HG03521 (cell line): Measurements from ENCODE around the gene CHCHD3.

Experiments used
- ATAC-seq: cut with Tn5 transposase; IDR thresholded peaks from one replicate; pipeline ENCODE4 v1.9.1; 2021; ENCODE audit warnings: mild to moderate bottlenecking, moderate library complexity; ENCODE audit not compliant: unreplicated experiment

The CHCHD3 gene

DNA sequence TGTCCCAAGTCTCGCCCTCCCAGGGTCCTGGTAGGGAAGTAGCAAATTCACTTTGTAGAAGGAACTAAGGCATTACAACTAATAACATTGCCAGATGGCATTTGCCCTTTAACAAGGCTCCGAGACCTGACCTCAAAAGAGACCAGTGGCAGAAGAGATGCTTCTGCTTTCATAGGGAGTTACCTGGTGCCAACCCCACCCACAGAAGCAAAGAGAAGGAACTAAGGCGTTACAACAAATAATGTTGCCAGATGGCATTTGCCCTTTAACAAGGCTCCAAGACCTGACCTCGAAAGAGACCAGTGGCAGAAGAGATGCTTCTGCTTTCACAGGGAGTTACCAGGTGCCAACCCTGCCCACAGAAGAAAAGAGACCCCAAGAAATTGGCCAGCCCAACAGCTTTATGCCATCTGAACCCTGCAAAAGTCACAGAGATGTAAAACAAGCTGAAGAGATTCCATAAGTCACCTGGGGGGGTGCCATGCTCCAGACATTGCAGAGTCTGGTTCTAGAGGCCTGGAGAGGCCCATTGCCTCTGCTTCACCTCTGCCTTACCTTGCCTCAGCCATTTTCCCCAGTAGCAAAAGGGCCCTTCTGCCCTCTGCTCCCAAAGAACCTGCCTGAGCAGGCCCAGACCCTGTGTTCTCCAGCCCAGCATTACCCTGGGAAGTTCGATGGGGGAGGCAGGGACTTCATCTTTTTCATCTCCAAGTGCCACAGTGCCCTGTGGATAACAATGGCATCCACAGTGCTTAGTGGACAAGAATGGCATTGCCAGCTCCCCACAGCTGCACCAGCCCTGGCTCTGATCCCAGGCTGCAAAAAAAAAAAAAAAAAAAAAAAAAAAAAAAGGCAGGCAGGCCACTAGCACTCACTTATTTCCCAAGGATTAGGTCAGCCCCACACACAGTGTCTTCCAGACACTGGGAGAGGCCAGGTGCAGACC is 326.1 kb downstream of the CHCHD3 start:
- ATAC-seq = no peak

GRCh38 chr7:132752431-132752830 is 329.5 kb downstream of the CHCHD3 start:
- ATAC-seq = no peak

GRCh38 chr7:132751244-132751647 is 330.6 kb downstream of the CHCHD3 start:
- no peak for ATAC-seq

DNA sequence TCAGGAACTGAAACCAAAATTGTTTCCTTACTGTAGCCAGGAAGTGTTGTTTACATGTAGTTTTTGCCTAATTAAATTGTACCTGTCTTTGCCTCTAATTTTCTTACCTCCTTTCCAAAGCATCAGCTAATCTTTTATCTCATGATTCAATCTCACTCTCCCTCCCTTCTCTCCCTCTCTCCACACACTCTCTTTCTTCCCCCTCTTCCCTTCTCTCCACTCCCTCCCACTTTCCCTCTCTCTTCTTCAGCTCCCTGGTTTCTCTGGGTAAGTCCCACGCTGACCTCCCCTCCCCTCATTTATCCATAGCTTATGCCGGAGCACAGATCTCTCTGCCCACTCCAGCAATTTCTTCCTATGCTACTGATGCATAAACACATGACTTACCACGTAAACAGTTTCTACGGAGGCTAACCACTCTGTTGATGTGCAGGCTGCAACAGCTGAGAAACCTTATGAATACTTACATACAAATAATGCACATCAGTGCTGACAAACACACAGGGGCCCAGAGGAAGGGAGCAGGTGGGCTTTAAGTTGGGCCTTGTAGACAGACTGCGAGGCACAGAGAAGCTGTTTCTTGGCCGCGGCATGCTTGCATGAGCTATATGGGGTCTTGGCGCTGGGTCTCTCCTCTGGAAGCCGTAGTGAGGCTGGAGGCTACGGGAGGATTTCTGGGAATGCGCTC is 331.2 kb downstream of the CHCHD3 start:
- no peak for ATAC-seq

GRCh38 chr7:132750096-132750495 is 331.8 kb downstream of the CHCHD3 start:
- no peak for ATAC-seq

DNA sequence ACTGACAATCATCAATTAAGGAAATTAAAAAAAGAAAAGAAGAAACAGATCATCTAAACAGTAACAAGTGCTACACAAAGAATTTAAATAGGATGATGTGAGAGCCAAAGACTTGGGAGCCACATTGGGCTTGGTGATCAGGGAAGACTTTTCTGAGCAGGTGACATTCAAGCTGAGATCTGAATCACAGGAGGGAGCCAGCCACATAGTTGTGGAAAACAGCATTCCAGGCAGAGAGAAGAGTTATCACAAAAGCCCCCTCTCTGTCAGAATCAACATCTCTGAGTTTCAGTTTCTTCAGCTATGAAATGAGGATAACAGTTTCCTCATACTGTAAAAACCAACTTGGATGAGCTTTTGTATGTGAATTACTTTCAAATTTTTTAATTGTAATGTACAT is 336.4 kb downstream of the CHCHD3 start:
- ATAC-seq = no peak

GRCh38 chr7:132743974-132744373 is 337.9 kb downstream of the CHCHD3 start:
- ATAC-seq = no peak

DNA sequence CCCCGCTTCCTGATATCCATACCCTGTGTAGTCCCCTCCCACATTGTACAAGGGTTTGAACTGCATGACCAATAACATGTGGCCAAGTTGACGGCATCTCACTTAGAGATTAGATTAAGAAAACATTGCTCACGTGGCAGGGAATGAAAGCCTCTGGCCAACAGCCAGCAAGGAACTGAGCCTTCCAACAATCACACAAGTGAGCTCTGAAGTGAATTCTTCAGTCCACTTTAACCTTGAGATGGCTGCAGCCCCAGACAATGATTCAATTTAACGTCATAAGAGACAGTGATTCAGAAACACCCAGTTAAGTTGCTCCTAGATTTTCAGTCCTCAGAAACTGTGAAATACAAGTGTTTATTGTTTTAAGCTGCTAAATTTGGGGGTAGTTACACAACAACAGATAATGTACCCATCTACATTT is 339.7 kb downstream of the CHCHD3 start:
- no peak for ATAC-seq

DNA sequence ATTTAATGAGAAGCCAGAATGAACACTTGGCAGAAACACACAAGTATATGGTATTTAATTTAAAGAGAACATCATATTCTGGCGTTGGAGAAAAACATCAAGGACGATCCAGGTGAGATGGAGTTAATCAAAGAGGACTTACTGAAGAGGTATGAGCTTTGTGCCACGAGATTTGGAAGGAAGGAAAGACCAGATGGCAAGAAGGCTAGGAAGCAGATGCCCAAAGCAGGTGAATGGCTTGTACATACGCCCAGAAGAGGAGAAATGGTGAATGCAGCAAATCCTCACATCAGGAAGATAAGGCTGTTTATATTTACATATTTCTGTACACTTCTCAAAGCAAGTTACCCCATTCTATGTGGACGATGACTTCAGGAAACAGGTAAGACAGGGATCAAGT is 341.7 kb downstream of the CHCHD3 start:
- no peak for ATAC-seq

- ATAC-seq = no peak
Measured at GRCh38 chr7:132739271-132739955, 342.5 kb downstream of the CHCHD3 start.

GRCh38 chr7:132738254-132738653 is 343.6 kb downstream of the CHCHD3 start:
- ATAC-seq = no peak

- no peak for ATAC-seq
Measured at GRCh38 chr7:132735476-132735875, 346.4 kb downstream of the CHCHD3 start.
